GM15510 (cell line): Measurements from ENCODE around the gene HASPIN.

Experiments
- POLR2A ChIP-seq: IDR thresholded peaks from 3 replicates; pipeline ENCODE4 v1.6.1; 2011; ENCODE audit warnings: borderline replicate concordance; ENCODE audit not compliant: insufficient read length; ENCODE audit errors: extremely low read depth

Gene HASPIN

DNA sequence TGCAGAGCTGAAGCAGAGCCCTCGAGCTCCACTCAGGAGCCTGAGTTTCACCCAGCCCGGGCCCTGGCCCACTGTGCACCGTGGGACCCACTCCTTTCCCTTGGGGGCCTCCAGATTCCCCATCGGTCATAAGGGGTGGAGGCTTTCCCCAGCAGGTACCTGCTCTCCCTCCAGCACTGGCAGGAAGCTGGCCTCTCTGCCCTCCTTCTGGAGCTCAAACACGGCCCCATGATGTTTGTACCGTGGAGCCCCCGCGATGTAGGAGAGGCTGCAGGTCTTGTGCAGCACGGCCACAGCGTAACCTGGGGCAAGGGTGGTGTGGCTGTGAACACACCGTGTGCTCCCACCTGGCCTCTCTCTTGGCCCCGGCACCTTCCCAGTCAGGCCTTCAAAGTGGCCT is 29.9 kb downstream of the HASPIN start:
- no peak for TF ChIP-seq POLR2A

- TF ChIP-seq POLR2A: no peak
These were observed 30.4 kb downstream of the HASPIN start for GRCh38 chr17:3754066-3754457.

GRCh38 chr17:3754458-3755334 is 31.0 kb downstream of the HASPIN start:
- TF ChIP-seq POLR2A: no peak

DNA sequence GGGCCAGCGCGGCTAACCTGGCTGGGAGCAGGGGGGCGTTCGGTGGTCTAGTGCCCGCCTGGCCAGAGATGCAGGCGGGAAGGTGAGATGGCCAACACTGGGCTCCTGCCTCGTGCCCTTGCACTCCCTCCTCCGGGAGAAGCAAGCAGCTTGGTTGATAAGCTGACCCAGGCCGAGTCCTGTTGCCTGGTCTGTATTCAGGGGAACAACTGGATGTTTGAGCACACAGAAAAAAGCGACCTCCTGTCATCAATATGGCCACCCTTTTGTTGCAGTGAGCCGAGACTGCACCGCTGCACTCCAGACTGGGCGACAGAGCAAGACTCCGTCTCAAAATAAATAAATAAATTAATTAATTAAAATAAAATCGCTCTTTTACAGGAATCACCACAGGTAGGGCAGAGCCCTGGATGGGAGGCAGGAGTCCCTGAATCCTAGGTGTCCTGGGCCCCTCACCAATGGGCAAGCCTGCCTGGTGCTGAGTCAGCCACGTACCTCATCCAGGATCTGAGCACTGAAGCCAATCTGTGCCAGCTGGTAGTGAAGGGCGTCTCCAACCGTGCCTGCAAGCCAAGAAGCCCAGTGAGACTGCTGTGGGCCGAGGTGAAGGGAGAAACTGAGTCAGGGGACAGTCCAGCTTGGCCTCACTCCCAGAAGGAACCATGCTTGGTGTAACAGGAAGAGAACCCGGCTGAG is 31.8 kb downstream of the HASPIN start:
- TF ChIP-seq POLR2A: no peak

- TF ChIP-seq POLR2A: no peak
These were observed 36.0 kb downstream of the HASPIN start for GRCh38 chr17:3759597-3760216.

GRCh38 chr17:3761036-3761917 is 37.6 kb downstream of the HASPIN start:
- TF ChIP-seq POLR2A: no peak

- TF ChIP-seq POLR2A: no peak
These were observed 38.2 kb downstream of the HASPIN start for GRCh38 chr17:3761918-3762380.

- peak; percentile 37 for TF ChIP-seq POLR2A
These were observed 39.4 kb downstream of the HASPIN start for GRCh38 chr17:3762922-3763776.

DNA sequence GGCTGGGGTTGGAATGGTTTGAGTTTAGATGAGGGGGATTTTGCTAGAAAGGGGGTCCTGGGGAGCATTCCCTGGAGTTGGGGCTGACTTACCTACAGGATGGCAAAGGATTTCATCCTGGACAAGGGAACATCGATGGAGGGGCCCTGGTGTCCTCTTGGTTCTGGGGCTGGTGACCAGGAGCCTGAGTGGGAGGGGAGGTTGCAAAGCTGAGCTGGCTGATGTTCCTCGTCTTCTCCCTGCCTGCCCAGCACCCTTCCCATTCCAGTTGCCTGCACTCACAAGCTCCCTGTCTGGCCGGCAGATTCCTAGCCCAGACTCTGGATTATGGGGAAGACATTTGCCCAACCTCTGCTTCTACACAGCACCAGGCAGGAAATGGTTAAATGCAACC is 40.1 kb downstream of the HASPIN start:
- no peak for TF ChIP-seq POLR2A

GRCh38 chr17:3765981-3766380 is 42.3 kb downstream of the HASPIN start:
- no peak for TF ChIP-seq POLR2A

- TF ChIP-seq POLR2A: no peak
These were observed 43.1 kb downstream of the HASPIN start for GRCh38 chr17:3766779-3767178.

DNA sequence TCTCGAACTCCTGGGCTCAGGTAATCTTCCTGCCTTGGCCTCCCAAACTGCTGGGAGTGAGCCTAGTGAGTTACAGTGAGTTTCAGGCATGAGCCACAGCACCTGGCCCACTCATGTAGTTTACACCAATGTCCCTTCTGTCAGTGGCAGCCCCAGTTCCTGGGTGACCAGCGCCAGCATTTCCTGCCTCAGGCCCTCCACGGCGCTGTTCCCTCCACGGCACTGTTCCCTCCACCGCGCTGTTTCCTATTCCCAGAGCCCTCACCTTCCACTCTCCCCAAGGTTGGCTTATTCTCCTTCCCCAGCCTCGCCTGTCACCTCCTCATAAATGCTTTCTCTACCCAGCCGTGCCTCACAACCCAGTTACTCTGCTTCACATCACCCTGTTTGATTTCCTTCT is 44.6 kb downstream of the HASPIN start:
- no peak for TF ChIP-seq POLR2A

DNA sequence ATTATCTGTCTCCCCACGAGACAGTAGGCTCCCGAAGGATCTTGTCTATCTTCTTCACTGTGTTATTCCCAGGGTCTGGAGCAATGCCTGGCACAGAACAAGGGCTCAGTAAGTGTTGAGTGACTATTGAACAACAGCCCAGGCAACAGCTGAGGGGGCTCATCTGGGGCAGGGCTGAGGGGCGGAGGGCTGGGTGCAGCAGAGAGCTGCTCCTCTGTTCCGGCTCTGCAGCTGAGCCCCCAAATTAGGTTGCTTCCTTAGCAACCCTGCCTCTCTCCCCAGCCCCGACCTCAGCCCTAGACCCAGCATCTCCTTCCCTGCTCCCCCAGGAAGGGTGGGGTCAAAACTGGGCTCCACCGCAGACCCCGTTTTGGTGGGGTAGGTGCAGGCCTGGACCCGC is 45.1 kb downstream of the HASPIN start:
- TF ChIP-seq POLR2A: no peak
